Esophagus squamous epithelium (tissue), 5 donors: ENCODE results near the gene AQP5. TPM values are rescaled to one million over a fixed set of nuclear protein-coding genes. Genes with fewer than 3 reads are reported as not detected.

Experiments
- DNase-seq: peaks from one replicate; lab custom pipeline; 2025; lab: John Stamatoyannopoulos, UW
- H3K27ac ChIP-seq, 4 donors: fragments of 200-600 bp; sonication (generic); one replicate each; pipeline ENCODE4 v1.5.1; 2016 to 2019; ENCODE audit warnings: mild to moderate bottlenecking in 1 of 4
- H3K27me3 ChIP-seq, 4 donors: fragments of 200-600 bp; sonication (generic); 1 replicate in 3 of 4; 2 replicates in 1 of 4; pipeline versions ENCODE4 v1.5.1 to v1.6.0; 2017 to 2021; ENCODE audit warnings: antibody characterized with exemption in 1 of 4
- H3K36me3 ChIP-seq, 3 donors: fragments of 200-600 bp; sonication (generic); one replicate each; pipeline ENCODE4 v1.5.1; 2016 to 2019
- H3K4me1 ChIP-seq, 3 donors: fragments of 200-600 bp; sonication (generic); one replicate each; pipeline ENCODE4 v1.5.1; 2017 to 2019
- H3K4me3 ChIP-seq, 4 donors: fragments of 200-600 bp; sonication (generic); 1 replicate in 3 of 4; 2 replicates in 1 of 4; pipeline ENCODE4 v1.5.1; 2016 to 2019; ENCODE audit warnings: mild to moderate bottlenecking in 2 of 4, moderate library complexity in 1 of 4
- H3K9me3 ChIP-seq, 3 donors: fragments of 200-600 bp; sonication (generic); one replicate each; pipeline ENCODE4 v1.5.1; 2016 to 2019
- POLR2A ChIP-seq, 4 donors: fragments of 450-650 bp; IDR thresholded peaks; one replicate each; pipeline ENCODE4 v1.6.1; 2017; ENCODE audit warnings: antibody characterized with exemption in 4 of 4, mild to moderate bottlenecking in 4 of 4, moderate library complexity in 3 of 4
- WGBS, 2 donors: methylation state at CpG; one replicate each; pipeline ENCODE4 v1.1.5; 2018; 5-methylcytosine and 5-hydroxymethylcytosine counted together
- intact Hi-C: fragments of 100-400 bp; cut with DNase I; formaldehyde crosslinking; loops from one replicate; pipeline ENCODE4 v1.15.0; 2022
- total RNA-seq, 4 donors: library from RNA; depleted of rRNA; stranded (reverse); fragments of >200 nt; gene quantifications; one replicate each; pipeline ENCODE4 v1.1.0, GENCODE V29; 2016
- TF ChIP-seq, protein P1 (sequence below), 6 experiments: fragments of 450-650 bp in 4 of 6; fragments of 200-600 bp in 2 of 6; sonication (generic) in 2 of 6; IDR thresholded peaks; one replicate each; pipeline ENCODE4 v1.5.1; 2016 to 2019; ENCODE audit warnings: antibody characterized with exemption in 6 of 6, mild to moderate bottlenecking in 4 of 6, moderate library complexity in 4 of 6
- donor health status: DM: yes; HTN: yes; CAD: no.

AQP5 gene
- total RNA-seq, 4 donors from 2014 or later: 4.7 to 42.2 (median 18.6) TPM

DNA sequence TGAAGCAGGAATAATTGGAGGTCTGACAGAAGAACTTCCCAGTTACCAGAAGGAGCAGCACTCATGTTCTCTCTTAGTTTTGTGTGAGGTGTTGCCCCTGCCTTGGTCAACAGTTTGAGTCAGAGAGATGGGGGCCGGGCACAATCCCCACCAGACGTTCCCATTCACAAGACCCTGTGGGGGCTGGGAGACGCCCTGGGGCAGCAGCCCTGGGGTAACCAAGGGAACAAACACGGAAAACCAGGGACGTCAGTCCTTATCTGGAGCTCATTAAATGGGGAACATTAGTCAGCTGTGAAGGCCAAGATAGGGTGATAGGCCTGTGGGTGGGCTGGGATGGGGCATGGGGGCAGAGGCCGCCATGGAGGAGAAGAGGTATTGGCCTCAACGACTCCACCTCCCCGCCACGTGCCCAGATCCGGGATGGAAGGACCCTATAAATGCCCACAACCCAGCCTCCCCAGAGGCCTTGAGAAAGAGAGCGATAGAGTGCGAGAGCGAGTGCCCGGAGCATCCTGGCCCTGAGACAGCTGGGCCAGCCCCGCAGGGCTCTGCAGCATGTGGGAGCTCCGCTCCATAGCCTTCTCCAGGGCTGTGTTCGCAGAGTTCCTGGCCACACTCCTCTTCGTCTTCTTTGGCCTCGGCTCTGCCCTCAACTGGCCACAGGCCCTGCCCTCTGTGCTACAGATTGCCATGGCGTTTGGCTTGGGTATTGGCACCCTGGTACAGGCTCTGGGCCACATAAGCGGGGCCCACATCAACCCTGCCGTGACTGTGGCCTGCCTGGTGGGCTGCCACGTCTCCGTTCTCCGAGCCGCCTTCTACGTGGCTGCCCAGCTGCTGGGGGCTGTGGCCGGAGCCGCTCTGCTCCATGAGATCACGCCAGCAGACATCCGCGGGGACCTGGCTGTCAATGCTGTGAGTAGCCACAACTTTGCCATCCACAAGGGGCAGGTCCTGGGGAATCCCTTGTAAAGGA, 11.1 kb upstream of the AQP5 start, which contains the start of gene AQP2:
TSS of gene AQP2 (plus strand) at position 465 of the 979 bp plus-strand sequence. CDS start at position 559, 94 bp downstream.
- Histone ChIP-seq H3K4me1 (peaks cover 7 to 30% (median 10%) of the 10 kb centered on the region in 3 donors), H3K36me3 (no peaks in the 10 kb centered on the region), H3K9me3 (no peaks in the 10 kb centered on the region), H3K27ac (no peak within 1 kb of the TSS), H3K4me3 (no peak within 1 kb of the TSS), H3K27me3 (peaks cover 2 to 51% (median 7%) of the 10 kb centered on the region in 4 donors)
- TF ChIP-seq, protein P1, sequence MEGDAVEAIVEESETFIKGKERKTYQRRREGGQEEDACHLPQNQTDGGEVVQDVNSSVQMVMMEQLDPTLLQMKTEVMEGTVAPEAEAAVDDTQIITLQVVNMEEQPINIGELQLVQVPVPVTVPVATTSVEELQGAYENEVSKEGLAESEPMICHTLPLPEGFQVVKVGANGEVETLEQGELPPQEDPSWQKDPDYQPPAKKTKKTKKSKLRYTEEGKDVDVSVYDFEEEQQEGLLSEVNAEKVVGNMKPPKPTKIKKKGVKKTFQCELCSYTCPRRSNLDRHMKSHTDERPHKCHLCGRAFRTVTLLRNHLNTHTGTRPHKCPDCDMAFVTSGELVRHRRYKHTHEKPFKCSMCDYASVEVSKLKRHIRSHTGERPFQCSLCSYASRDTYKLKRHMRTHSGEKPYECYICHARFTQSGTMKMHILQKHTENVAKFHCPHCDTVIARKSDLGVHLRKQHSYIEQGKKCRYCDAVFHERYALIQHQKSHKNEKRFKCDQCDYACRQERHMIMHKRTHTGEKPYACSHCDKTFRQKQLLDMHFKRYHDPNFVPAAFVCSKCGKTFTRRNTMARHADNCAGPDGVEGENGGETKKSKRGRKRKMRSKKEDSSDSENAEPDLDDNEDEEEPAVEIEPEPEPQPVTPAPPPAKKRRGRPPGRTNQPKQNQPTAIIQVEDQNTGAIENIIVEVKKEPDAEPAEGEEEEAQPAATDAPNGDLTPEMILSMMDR (IDR thresholded peaks at IDR 0.05): no peak
- TF ChIP-seq POLR2A (IDR thresholded peaks at IDR 0.05): no peak
- DNase-seq: no peak
- WGBS, 2 donors: 93% methylated on average over 16 to 20 of the region's 32 CpGs
- intact Hi-C loops: no loop called here

DNA sequence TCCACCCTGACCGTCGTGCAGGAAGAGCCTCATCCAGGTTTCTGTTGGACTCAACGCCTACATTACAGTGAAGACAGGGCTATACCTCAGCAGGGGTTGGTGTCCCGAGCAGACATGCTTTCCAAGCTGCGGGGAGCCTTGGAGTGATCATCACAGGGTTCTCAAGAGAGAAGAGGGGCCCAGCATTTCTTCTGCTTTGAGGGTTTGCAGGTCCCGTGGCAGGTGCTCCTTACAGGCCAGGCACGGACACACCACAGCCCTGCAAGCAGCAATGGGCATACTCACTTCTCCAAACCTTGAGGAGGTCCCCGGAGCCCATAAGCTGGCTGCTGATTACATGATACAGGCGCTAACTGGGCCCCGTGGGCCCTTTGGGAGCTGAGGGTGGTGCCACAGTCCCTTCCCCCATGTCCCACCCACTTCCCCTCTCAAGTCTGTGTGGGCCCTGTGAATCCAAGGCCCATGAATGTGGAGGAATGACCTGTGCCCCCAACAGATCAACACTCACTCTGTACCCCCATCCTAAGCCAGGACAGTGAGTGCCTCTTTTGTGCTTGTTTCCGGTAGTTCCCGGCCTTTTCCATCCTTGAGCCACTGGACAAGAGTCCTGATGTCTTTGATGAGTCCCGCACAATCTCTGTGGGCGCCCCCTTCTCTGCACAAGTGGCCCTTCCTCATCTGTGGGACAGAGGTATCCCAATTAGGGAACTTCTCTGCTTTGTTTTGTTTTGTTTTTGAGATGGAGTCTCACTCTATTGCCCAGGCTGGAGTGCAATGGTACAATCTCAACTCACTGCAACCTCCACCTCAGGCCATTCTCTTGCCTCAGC, 10.0 kb upstream of the AQP5 start:
- Histone ChIP-seq H3K36me3 (no peaks in the 10 kb centered on the region), H3K4me3 (no peak overlapping the region), H3K27ac (no peak overlapping the region), H3K27me3 (peaks cover 4 to 62% (median 9%) of the 10 kb centered on the region in 4 donors), H3K9me3 (no peaks in the 10 kb centered on the region), H3K4me1 (peaks cover 6 to 23% (median 7%) of the 10 kb centered on the region in 3 donors)
- TF ChIP-seq POLR2A (IDR thresholded peaks at IDR 0.05): no peak
- TF ChIP-seq, protein P1 (IDR thresholded peaks at IDR 0.05): no peak
- 74 to 75% methylated on average over 7 to 10 of the region's 14 CpGs for WGBS, 2 donors
- intact Hi-C loops: no loop called here
- no peak for DNase-seq

DNA sequence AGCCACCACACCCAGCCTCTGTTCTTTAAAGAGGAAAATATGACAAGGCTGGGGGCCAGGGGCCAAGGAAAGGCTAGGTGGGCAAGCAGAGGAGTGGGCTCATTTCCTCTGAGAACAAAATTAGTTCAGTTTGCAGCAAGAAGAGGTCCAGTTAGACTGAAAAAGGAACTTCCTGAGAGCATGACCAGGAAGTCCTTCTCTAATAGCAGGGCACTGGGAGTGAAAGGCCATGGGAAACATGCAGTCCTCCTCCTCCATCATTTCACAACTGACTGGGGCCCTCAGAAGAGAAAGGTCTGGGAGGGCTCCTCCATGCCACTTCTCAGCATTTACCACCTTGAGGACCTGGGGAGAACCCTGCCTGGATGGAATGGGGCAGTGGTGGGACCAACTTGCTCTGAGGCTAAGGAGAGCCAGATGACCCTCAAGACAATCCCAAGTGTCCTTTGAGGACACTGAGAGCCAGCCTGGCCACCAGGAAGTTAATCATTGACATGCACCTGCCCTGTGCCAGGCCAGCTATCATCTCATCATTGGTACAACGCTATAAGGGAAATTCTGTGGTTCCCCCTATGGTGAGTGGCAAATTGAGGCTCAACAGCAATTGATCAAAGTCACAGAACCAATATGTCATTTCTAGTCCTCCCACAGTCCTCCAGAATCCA, 9.1 kb upstream of the AQP5 start:
- Histone ChIP-seq H3K9me3 (no peaks in the 10 kb centered on the region), H3K27ac (no peak overlapping the region), H3K4me3 (no peak overlapping the region), H3K4me1 (peaks cover 6 to 21% (median 7%) of the 10 kb centered on the region in 3 donors), H3K36me3 (no peaks in the 10 kb centered on the region), H3K27me3 (peaks cover 4 to 71% (median 9%) of the 10 kb centered on the region in 4 donors)
- intact Hi-C loops: no loop called here
- 67 to 88% methylated on average over 1 of the region's 1 CpG for WGBS, 2 donors
- no peak for DNase-seq
- TF ChIP-seq, protein P1 (IDR thresholded peaks at IDR 0.05): no peak
- TF ChIP-seq POLR2A (IDR thresholded peaks at IDR 0.05): no peak

DNA sequence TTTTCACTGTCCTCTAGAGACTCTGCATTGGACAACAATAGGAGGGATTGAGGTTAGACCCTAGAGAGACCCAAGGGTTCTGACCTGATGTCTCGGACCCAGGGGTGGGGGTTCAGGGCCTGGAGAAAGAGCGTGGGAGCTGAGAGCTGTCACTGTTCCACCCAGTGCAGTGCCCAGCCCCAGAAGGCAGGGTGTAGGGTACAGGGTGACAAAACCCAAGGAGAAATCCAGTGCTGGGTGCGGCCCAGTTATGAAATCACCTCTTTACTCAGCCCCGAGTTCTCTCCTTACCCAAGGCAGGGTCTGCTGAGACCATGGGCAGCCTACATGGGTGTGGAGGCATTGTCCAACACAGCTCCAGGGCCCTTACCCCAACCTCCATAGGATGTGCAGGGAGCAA, 8.5 kb upstream of the AQP5 start:
- no peak for DNase-seq
- intact Hi-C loops: no loop called here
- Histone ChIP-seq H3K4me3 (no peak overlapping the region), H3K9me3 (no peaks in the 10 kb centered on the region), H3K27me3 (peaks cover 4 to 77% (median 9%) of the 10 kb centered on the region in 4 donors), H3K27ac (no peak overlapping the region), H3K36me3 (no peaks in the 10 kb centered on the region), H3K4me1 (peaks cover 6 to 18% (median 7%) of the 10 kb centered on the region in 3 donors)
- TF ChIP-seq POLR2A (IDR thresholded peaks at IDR 0.05): no peak
- TF ChIP-seq, protein P1 (IDR thresholded peaks at IDR 0.05): no peak
- 80% methylated on average over 1 of the region's 4 CpGs; no CpG with 5 or more reads in 1 of the 2 donors for WGBS, 2 donors
